ENCODE data around the gene TTC24.
A peak's percentile ranks its signal among the peaks of the same experiment; 100 is the strongest.
"Not testable (repeated sequence)": the region's sequence is repeated elsewhere in the genome, so short reads cannot be mapped to it uniquely, and the experiment has no call there.

TTC24 gene

DNA sequence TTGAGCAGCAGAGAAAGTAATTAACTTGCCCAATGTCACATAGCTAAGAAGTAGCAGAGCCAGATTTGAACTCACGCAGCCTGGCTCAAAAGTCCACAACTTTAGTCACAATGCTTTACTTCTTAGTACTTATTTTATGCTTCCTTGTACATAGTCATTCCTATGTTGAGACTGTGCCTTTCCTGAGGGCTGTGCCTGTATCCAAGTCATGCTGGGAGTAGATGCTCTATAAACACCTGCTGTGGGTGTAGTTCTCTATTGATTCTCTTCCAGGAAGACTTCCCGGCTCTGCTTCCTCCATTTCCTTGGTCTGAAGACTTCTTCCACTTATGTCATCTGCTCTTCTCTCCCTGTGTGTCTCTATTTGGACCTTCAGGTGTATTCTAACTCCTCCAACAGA is 23.8 kb upstream of the TTC24 start:
- no peak for DNase-seq

DNA sequence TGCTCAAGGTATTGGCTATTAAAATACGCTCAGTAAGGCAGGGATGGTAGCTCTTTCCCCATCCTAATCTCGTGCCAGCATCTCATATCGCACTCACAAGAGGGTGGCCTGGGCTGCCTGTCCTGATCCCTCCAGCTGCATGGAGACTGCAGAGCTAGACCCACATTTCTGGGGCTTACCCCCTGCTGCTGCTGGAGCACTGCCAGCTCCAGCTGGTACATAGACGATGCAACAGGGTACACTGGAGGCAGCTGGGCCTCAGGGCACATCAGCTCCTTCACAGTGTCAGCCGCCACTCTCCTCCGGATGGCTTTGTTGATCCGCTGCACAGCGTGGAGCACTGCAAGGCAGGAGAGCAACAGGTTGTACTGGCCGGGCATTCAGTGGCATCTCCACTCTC is 23.2 kb upstream of the TTC24 start:
- no peak for DNase-seq

DNA sequence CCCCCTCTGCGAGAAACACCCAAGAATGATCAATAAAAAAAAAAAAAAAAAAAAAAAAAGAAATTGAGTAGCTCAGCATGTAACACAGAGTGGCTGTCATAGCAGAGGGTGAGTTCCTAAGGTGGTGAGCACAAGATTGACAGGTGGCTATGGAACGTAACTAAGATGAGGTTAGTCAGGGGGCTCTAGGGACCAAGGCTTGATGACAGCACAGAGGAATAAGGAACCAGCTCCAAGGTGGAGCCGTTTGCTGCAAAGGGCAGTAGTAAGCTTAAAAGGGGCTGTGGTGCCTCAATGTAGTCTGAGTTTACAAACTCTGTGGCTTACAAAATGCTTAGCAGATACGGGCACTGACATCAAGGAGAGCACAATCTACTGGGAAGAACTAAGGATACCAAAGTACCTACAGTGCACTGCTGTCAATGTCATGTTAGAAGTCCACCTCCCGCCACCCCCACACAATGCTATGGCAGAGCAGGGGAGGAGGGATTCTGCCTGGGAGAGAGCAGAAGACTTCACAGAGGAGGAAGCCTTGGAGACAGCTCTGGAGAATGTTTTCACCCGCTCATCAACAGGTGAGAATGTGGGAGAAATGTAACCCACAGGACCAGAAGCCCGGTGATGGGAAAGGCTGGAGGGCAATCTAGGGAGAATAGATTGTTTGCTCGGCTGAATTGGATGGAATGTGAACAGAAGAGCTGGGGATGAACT is 20.3 kb upstream of the TTC24 start:
- DNase-seq, result no peak

DNA sequence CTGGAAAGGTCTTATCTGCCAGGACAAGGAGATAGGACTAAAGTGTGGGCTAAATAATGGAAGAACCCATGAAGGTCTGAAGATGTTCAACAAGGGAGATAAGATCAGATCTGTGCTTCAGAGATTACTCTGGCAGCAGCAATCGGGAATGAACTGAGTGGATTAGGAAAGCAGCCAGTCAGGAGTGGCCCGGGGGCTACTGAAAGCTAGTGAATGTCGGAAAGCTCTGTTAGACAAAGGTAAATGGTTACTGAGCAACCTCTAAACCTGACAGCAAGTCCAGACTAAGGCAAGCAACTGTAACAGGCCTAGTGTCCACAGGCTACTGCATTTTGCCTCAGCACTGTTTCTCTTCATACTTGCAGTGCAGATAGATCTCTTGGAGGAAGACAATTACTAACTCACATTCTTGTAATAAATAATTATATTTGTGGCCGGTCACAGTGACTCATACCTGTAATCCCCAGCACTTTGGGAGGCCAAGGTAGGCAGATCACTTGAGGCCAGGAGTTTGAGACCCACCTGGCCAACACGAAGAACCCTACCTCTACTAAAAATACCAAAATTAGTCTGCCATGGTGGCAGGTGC is 19.6 kb upstream of the TTC24 start:
- DNase-seq, result no peak

DNA sequence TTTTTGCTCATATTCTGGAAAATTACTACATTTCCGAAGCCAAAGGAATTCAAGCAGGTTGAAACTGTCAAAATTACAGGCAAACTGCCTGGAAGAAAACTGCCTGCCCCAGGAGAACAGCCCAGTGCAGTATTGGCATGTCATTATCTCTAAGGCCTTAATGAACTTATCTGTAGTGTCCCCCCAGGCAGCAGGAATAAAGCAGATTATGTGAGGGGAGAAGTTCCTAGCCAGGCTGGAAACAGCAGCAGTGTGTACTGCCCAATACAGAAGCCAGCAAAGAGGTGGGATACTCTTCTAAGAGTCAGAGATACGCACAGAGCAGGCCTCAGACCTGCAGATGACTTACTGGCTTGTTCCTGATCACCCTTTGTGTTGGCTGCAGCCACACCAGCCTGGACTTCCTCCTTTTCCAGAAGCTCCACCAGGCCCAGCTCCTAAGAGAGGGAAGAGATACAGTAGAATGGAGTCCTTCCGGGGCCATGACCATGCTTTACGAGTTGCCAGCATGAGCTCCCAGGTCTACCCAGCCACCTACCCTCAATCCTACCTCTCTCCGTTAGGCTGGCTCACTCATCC is 18.8 kb upstream of the TTC24 start:
- DNase-seq, result peak; percentile 44

DNA sequence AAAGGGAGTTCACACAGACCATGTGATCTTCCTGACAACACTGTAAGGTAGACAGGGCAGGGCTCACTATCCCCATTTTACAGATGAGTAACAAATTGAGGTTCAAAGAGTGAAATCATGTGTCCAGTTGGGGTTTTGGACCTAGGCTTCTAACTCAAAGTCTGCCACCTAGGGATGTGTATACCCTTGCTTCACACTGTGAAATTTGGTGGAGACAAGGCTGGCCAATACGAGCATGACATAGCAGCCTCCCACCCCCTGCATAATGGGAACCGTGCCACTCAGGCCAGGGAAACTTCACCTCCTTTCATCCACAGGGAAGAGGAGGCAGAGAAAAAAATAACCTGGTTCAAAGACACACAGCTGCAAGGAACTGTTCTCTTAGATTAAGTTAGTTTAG is 14.0 kb upstream of the TTC24 start:
- no peak for DNase-seq

DNA sequence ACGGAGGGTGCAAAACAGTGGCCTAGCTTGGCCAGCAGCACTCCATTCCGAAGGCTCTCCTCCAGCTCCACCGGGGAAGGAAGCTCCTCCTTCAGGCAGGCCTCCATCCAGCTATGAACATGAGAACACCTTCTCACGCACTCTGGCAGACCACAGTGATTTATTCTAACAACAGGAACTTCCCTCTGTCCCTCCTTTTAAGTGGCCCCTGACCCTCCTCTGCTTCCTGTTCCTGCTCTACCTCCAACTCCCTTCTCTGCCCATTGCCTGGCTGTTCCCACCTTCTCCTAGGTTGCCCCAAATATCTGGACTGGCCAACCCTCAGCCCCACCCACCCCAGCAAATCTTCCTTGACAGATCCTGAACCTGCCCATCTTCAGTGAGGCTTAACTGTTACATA is 13.1 kb upstream of the TTC24 start:
- DNase-seq, result no peak

DNA sequence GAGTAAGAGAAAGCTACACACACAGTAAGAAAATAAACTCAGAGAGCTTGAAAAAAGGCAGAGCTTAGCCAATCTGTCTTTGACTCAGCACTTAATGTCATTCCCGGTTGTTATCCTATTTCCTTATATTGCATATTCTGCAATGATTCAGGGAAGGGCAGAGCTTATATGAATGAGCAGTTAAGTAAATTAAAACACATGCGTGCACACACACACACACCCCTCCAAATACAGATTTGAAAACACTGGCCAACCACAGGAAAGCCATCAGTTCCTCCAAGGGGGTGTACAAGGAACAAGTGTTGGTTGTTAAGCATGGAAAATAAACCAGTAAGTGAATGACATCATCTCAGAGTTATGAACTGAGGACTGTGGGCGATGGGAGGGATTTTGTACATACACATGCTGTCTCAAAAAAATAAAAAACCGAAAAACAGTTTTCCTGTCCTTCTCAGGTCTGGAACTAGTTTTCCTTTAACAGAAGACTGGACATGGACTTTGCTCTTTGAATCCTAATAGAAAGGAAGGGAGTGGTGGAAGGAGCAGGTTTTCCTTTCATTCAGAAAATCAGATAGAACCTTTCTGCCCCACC is 8.2 kb upstream of the TTC24 start:
- DNase-seq, result no peak

DNA sequence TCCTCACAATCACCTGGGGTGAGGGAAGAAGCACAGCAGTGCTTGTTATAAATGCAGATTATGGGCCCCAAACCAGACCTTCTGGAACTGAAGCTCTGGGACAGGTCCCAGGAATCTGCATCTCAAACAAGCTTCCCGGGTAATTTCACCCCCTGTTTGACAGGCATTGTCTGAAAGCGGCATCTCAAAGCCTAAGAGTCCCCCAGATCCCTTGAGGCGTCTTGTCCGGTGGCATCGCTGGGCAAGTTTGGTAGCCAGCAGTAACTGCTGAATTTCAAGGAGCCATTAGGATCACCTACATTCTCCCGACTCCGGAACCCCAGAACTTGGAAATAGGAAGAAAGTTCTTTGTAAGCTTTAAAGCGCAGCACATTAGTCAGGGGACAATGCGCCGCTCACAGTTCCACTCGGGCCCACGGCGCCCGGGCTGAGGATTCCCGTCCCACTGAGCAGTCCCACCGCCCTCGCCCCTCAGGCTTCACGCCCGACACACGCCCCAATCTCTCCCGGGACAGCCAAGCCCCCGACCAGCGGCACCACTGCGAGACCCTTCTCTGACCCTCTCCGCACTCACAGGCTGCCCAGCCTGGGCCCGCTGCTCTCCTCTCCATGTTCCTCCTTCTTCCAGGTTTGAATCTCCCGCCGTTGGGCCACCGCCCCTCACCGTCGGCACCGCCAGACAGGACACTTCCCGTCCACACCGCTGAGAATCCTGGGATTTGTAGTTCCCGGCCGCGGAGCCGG is 7.4 kb upstream of the TTC24 start, which contains the start of gene IQGAP3:
IQGAP3 (minus strand) TSS at position 647 of the 744 bp plus-strand sequence; CDS start at position 611, 36 bp downstream.
- DNase-seq, result peak; percentile 81

DNA sequence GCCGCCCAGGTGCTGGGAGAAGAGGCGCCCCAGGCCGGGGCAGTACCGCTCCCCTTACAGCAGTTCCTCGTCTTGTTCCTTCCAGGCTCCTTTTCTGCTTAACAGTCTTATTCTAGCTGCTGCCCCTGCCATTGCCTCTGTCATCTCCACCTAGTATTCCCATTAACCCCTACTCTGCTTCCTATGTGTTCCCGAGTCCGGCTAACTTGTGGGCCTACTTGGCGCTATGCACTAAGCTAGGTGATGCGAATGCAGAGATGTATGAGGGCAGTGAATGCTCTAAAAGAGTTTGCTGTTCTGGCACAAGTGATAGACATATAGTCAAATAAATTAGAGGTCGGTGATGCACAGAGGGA is 6.9 kb upstream of the TTC24 start:
- DNase-seq, result no peak

DNA sequence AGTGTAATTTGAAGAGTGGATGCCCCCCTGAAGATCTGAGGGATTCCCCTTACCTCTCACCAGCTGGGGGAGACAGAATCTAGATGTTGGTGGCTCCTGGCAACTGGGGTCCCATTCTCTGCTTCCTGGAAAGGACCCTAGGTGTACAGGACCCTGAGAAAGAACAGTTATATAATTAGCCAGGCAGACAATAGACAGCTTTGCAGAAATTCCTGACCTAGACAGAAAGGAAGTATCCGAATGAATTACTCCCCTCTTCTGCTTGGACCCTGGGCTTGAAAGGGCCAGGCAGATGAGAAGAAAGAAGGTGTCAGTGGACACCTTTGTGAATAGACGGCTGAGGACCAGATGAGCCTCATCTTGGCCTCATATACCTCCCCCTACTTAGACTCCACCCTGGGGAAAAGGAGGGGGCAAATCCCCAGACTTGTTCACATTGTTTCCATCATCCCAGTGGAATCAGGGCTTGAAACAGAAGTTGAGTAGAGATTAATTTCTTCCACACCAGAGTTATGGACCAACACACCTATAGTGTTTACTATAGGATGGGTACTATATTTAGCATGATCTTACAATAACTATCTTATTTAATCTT is 5.4 kb upstream of the TTC24 start:
- DNase-seq, result no peak

DNA sequence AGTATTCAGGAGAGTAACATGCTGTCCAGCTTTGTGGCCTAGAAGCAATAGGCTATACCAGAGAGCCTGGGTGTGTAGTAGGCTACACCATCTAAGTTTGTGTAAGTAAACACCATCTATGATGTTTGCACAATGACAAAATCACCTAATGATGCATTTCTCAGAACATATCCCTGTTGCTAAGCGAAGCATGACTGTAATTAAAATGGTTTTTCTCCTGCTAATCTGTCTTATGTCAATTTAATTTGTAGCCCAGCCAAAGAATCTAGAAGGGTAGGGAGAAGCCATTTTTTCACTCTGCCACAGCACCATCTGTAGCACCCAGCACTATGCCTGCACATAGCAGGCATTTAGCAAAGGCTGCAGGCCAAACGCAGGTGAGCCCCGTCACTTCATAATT is 2.0 kb upstream of the TTC24 start:
- DNase-seq, result no peak

DNA sequence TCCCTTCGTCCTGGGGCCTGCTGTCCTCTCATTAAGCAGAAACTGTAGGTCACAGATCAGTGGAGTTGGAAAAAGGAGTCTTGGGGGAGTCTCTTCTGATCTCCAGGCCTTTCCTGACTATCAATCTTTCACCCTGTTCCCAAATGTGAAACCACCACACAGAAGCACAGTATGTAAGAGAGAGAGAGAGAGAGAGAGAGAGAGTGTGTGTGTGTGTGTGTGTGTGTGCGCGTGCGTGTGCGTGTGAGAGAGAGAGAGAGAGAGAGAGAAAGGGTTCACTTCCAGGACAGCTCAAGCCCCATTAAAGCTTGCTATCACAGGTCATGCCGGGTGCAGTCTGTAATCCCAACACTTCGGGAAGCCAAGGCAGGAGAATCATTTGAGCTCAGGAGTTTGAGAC is 1.5 kb upstream of the TTC24 start:
- no peak for DNase-seq

DNA sequence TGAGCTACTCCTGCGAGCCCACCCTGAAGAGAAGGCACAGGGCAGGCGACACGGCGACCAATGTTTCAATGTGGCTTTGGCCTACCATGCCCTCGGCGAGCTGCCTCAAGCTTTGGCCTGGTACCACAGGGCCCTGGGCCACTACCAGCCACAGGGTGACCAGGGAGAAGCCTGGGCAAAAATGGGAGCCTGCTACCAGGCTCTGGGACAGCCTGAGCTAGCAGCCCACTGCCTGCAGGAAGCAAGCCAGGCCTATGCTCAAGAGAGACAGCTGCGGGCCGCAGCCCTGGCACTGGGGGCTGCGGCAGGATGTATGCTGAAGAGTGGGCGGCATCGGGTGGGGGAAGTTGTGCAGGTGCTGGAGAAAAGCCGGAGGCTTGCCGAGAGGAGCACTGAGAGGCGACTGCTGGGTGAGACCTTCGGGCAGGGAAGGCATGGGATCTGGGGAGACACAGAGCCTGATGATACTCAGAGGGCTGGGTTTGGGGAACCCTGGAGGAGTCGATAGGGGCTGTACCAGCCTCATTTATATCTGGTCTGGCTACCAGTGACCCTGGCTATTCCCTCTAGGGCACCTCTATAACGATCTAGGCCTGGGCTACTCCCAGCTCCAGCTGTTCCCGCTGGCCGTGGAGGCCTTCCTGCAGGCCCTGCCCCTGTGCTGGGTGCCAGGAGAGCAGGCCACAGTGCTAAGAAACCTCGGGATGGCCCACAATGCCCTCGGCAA is 2.3 kb downstream of the TTC24 start:
- no peak for DNase-seq

DNA sequence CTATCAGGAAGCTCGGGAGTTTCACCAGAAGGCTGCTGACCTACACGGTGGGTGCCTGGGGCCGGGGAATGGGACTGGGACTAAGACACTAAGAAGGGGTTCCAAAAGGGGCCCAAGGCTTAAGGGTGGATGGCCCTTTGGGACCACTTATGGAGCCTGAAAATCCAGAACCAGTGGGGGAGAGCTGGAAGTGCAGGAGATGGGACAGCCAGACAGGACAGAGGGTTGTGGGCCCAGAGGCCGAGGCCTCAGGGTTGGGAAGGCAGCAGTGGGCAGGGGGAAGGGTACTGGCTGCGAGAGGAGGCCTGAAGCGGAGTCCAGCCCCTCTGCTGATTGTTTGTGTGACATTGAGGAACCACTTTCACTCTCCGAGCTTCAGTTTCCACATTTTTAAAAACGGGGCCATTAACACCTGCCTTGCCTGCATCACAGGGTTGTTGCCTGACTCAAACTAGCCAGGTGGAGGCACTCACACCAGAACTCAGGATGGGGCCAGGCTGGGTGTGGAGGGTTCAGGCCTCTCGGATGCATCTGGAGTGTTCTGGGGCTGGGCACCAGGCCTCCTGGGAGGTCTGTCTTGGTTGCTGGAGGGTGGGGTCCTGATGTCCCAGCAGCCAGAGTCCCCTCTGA is 3.0 kb downstream of the TTC24 start:
- DNase-seq, result no peak

DNA sequence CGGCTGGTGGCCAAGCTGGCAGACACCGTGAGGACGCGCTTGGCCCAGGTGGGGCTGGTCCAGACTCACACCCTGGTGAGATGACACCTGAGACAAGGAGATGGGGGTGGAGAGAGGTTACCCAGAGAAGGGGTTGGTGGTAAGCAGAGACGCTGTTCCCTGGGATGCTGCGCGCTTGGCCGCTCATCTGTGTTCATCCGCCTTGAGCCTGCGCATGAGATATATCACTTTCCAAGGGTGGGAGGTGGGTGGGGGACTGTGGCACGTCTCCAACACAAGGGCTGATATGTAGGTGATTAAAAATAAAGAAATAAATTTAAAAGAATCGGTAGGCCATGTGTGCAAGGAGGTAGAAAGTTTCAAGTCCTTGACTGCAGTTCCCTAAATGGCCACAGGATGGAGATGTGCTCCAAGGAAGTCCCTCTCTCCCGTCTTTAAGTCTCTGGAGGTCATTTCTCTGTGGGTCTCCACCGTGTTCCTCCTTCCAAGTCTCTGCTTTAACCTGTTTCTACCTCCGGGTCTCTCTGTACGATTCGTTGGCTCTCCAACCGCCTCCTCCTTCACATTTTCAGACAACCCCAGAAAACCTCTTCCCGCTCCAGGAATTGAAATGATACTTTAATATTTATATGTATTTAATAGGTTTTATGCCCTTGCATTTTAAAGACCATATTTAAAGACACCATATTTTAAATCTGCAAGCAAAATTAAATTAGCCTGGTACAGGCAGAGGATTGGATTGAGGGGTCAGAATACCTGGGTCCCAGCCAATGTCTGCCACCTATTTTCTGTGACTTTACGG is 4.5 kb downstream of the TTC24 start:
- peak; percentile 85 for DNase-seq

DNA sequence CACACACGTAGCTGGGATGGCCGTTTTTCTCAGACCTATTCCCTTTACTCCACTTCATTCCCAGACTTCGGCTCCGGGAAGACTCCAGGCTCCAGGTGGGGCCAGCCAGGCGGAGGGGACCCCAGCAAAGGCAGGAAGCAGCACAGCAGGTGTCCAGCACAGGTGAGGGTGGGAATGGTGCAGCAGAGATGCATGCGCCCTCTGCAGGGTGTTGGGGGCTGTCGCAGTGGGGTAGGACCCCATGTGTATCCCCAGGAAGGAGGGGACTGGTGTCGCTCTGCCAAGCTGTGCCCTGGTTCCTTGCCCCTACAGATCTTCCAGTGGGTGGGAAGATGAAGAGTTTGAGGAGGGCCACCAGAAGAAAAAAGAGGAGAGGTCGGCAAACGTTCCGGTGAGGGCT is 5.3 kb downstream of the TTC24 start:
- no peak for DNase-seq

DNA sequence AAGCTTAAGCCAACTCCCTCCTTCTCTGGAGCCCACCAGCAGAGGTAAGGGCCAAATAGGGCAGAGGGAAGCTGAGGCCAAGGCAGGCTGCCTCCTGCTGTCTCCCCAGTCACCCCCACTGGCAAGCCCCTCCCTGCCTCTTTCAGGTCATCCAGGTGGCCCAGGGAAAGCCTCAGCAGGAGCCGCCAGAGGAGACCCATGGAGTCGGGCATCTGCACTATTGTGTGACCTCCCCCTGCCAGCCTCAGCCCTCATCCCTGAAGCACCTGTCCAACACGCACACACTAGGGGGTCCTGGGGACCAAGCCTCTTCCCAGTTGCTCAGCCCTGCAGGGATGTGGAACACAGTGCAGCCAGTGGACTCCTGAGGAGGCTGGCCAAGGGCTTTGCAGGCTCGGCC is 6.8 kb downstream of the TTC24 start:
- DNase-seq, result no peak

DNA sequence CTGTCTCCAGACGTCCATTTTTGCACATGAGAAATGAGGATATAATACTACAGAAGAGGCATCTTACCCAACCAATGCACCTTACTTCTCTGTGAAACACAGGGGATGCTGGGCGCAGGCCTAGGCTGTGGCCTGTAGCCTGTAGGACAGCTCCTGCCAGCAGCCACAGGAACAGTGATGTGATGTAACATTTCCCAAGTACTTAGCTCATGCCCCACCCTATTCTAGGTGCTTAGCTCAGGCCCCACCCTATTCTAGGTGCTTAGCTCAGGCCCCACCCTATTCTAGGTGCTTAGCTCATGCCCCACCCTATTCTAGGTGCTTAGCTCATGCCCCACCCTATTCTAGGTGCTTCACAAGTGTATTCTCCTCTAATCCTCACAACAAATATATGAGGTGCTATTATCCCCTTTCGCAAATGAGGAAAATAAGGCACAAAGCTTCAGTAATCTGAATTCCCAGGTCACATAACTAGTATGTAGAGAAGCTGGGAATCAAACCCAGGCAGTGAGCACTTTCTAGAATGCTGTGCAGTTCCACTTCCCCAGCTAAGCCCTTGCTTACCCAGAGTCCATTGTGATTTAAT is 7.5 kb downstream of the TTC24 start:
- no peak for DNase-seq

DNA sequence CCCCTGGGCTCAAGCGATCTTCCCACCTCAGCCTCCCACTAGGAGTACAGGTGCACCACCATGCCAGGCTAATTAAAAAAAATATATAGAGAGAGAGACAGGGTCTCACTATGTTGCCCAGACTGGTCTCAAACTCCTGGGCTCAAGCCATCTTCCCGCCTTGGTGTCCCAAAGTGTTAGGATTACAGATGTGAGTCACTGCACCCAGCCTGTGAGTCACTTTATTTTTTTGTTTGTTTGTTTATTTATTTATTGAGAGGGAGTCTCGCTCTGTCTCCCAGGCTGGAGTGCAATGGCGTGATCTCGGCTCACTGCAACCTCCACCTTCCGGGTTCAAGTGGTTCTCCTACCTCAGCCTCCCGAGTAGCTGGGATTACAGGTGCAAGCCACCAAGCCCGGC is 8.4 kb downstream of the TTC24 start:
- not testable (repeated sequence) for DNase-seq

DNA sequence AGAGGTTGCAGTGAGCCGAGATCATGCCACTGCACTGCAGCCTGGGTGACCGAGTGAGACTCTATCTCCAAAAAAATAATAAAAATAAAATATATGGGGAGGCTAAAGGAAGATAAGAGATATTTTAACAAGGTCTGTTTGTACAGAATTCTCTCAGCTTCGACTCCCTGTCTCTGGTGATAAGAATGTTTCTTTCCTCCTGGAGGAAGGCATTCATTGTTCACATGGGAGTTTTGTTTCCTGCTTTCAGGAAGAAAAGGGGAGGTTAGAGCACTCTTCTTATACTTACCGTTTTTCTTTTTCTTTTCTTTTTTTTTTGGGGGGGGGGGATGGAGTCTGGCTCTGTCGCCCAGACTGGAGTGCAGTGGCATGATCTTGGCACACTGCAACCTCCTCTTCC is 10.0 kb downstream of the TTC24 start:
- no peak for DNase-seq
